IMR-90 (cell line): Measurements from ENCODE around the gene NHLH2. TPM values are rescaled to one million over a fixed set of nuclear protein-coding genes. Genes with fewer than 3 reads are reported as not detected.

Source experiments
- ATAC-seq: fragments of 200-7000 bp; cut with Tn5 transposase; 2 replicates; pipeline ENCODE4 v1.9.1; 2020; ENCODE audit warnings: low read depth, mild to moderate bottlenecking, moderate library complexity
- BruUV-seq: library from RNA; stranded (reverse); fragments of 400-500 nt; replicated peaks from 2 replicates; lab custom pipeline; 2021; lab: Mats Ljungman, UMichigan
- CTCF ChIA-PET: fragments of 300-600 bp; formaldehyde crosslinking; extraction: SDS; loops from one replicate; lab custom pipeline; 2021; ENCODE audit warnings: antibody characterized with exemption; lab: Yijun Ruan, JAX
- POLR2A ChIA-PET: fragments of 300-600 bp; sonication (Branson Sonifier 250); formaldehyde crosslinking; loops from one replicate; lab custom pipeline; 2022; ENCODE audit warnings: antibody characterized with exemption; ENCODE audit not compliant: unreplicated experiment; lab: Charles Lee
- DNase-seq: peaks from one replicate; pipeline ENCODE4 v3.0.0; 2013
- H2AFZ ChIP-seq: replicated peaks from 2 replicates; pipeline ENCODE3; 2013; ENCODE audit warnings: low read length, mild to moderate bottlenecking; ENCODE audit not compliant: poor library complexity
- H2AK5ac ChIP-seq: 2 replicates; pipeline ENCODE4 v1.6.1; 2013; ENCODE audit warnings: low read depth, low read length, inconsistent platforms
- H2AK9ac ChIP-seq: replicated peaks from 2 replicates; pipeline ENCODE3; 2013; ENCODE audit warnings: mild to moderate bottlenecking, low read depth, low read length, moderate library complexity; ENCODE audit not compliant: poor library complexity
- H2BK120ac ChIP-seq: 2 replicates; pipeline ENCODE4 v1.6.1; 2013; ENCODE audit warnings: low read depth, low read length, inconsistent platforms
- H2BK15ac ChIP-seq: 3 replicates; pipeline ENCODE4 v1.6.1; 2013; ENCODE audit warnings: low read depth, low read length, inconsistent platforms
- H2BK20ac ChIP-seq: 2 replicates; pipeline ENCODE4 v1.6.1; 2013; ENCODE audit warnings: low read depth, mild to moderate bottlenecking, inconsistent platforms, low read length, moderate library complexity
- H2BK5ac ChIP-seq: 2 replicates; pipeline ENCODE4 v1.6.1; 2013; ENCODE audit warnings: mild to moderate bottlenecking, low read depth, low read length, inconsistent platforms; ENCODE audit not compliant: poor library complexity, severe bottlenecking
- H3K14ac ChIP-seq: replicated peaks from 2 replicates; pipeline ENCODE4 v1.6.1; 2013; ENCODE audit warnings: low read depth, low read length, inconsistent platforms
- H3K18ac ChIP-seq: 2 replicates; pipeline ENCODE4 v1.6.1; 2013; ENCODE audit warnings: low read depth, low read length, control low read depth
- H3K23ac ChIP-seq: 2 replicates; pipeline ENCODE4 v1.6.1; 2013; ENCODE audit warnings: low read depth, low read length, inconsistent platforms
- H3K27ac ChIP-seq: 2 replicates; pipeline ENCODE4 v1.5.1; 2013; ENCODE audit warnings: mild to moderate bottlenecking, control low read depth, low read length; ENCODE audit not compliant: insufficient read depth
- H3K27me3 ChIP-seq: 2 replicates; pipeline ENCODE4 v1.6.1; 2013; ENCODE audit warnings: low read length; ENCODE audit not compliant: control insufficient read depth, insufficient read depth
- H3K36me3 ChIP-seq: 2 replicates; pipeline ENCODE4 v1.6.1; 2013; ENCODE audit warnings: low read length, mixed read lengths; ENCODE audit not compliant: control insufficient read depth, insufficient read depth
- H3K4ac ChIP-seq: 2 replicates; pipeline ENCODE4 v1.6.1; 2013; ENCODE audit warnings: low read depth, low read length, inconsistent platforms
- H3K4me1 ChIP-seq: 2 replicates; pipeline ENCODE4 v1.6.1; 2013; ENCODE audit warnings: low read length, mixed read lengths; ENCODE audit not compliant: control insufficient read depth, insufficient read depth
- H3K4me2 ChIP-seq: 2 replicates; pipeline ENCODE4 v1.6.1; 2013; ENCODE audit warnings: low read depth, mild to moderate bottlenecking, control low read depth, low read length, moderate library complexity
- H3K4me3 ChIP-seq: 2 replicates; pipeline ENCODE4 v1.5.1; 2013; ENCODE audit warnings: low read depth, mild to moderate bottlenecking, control low read depth, low read length, moderate library complexity; ENCODE audit not compliant: insufficient read depth
- H3K56ac ChIP-seq: 2 replicates; pipeline ENCODE4 v1.6.1; 2013; ENCODE audit warnings: low read length, inconsistent platforms; ENCODE audit not compliant: insufficient read depth; ENCODE audit errors: extremely low read depth
- H3K79me1 ChIP-seq, 2 experiments: 2 replicates each; pipeline ENCODE4 v1.6.1; 2013; ENCODE audit warnings: low read length in 2 of 2, inconsistent platforms in 1 of 2, low read depth in 1 of 2
- H3K9ac ChIP-seq: 2 replicates; pipeline ENCODE4 v1.6.1; 2013; ENCODE audit warnings: low read depth, low read length, control low read depth
- H3K9me1 ChIP-seq: 2 replicates; pipeline ENCODE4 v1.6.1; 2013; ENCODE audit warnings: low read length, inconsistent platforms; ENCODE audit not compliant: insufficient read depth
- H3K9me3 ChIP-seq: 2 replicates; pipeline ENCODE4 v1.6.1; 2013; ENCODE audit warnings: low read length; ENCODE audit not compliant: control insufficient read depth, insufficient read depth
- H4K20me1 ChIP-seq: 2 replicates; pipeline ENCODE4 v1.6.1; 2013; ENCODE audit warnings: low read length, inconsistent platforms; ENCODE audit not compliant: insufficient read depth
- H4K5ac ChIP-seq: 2 replicates; pipeline ENCODE4 v1.6.1; 2013; ENCODE audit warnings: mild to moderate bottlenecking, low read depth, low read length, control low read depth
- H4K8ac ChIP-seq, 2 experiments: 2 replicates each; pipeline ENCODE4 v1.6.1; 2013; ENCODE audit warnings: low read depth in 2 of 2, low read length in 2 of 2, control low read depth in 1 of 2, inconsistent platforms in 1 of 2
- H4K91ac ChIP-seq: 2 replicates; pipeline ENCODE4 v1.6.1; 2013; ENCODE audit warnings: low read depth, low read length, inconsistent platforms; ENCODE audit not compliant: insufficient read depth
- CEBPB ChIP-seq: IDR thresholded peaks from 2 replicates; pipeline ENCODE4 v1.6.1; 2012; ENCODE audit warnings: low read depth, low read length, improper control_type of control experiment
- CHD1 ChIP-seq: IDR thresholded peaks from 2 replicates; pipeline ENCODE4 v1.6.1; 2012; ENCODE audit warnings: low read depth, low read length, improper control_type of control experiment
- CTCF ChIP-seq: conservative IDR thresholded peaks from 2 replicates; pipeline ENCODE4 v1.5.1; 2012; ENCODE audit warnings: mild to moderate bottlenecking, low read depth, low read length, improper control_type of control experiment
- FOS ChIP-seq: fragments of 150-350 bp; IDR thresholded peaks from 2 replicates; pipeline ENCODE4 v1.6.1; 2016; ENCODE audit warnings: low read depth, low read length
- MAFK ChIP-seq: IDR thresholded peaks from 2 replicates; pipeline ENCODE4 v1.6.1; 2012; ENCODE audit warnings: low read depth, low read length, improper control_type of control experiment
- MXI1 ChIP-seq: IDR thresholded peaks from 2 replicates; pipeline ENCODE4 v1.6.1; 2012; ENCODE audit warnings: low read depth, mild to moderate bottlenecking, low read length, moderate library complexity, borderline replicate concordance
- RAD21 ChIP-seq: IDR thresholded peaks from 2 replicates; pipeline ENCODE4 v1.6.1; 2012; ENCODE audit warnings: low read length, improper control_type of control experiment
- RCOR1 ChIP-seq: IDR thresholded peaks from 2 replicates; pipeline ENCODE4 v1.6.1; 2012; ENCODE audit warnings: mild to moderate bottlenecking, low read length, improper control_type of control experiment; ENCODE audit not compliant: insufficient replicate concordance
- RFX5 ChIP-seq: IDR thresholded peaks from 2 replicates; pipeline ENCODE4 v1.8.0; 2012; ENCODE audit warnings: low read depth, mild to moderate bottlenecking, low read length, moderate library complexity
- SMC3 ChIP-seq: fragments of 150-350 bp; IDR thresholded peaks from 2 replicates; pipeline ENCODE4 v1.6.1; 2016; ENCODE audit warnings: low read depth, mild to moderate bottlenecking, antibody characterized with exemption, low read length, moderate library complexity
- WGBS, 2 experiments: methylation state at CpG; one replicate each; pipeline versions ENCODE4 v1.1.5 to v1.1.7; 2013; ENCODE audit warnings: missing lambda C conversion rate in 2 of 2; ENCODE audit not compliant: insufficient read length in 1 of 2; ENCODE audit errors: extremely low coverage in 2 of 2; 5-methylcytosine and 5-hydroxymethylcytosine counted together
- dilution Hi-C: fragments of 300-500 bp; cut with HindIII; formaldehyde crosslinking; loops from one replicate; pipeline ENCODE4 v1.14.3; 2018; ENCODE audit warnings: low sequenced_read_pairs; ENCODE audit not compliant: unreplicated experiment
- in situ Hi-C: fragments of 300-500 bp; cut with MboI; formaldehyde crosslinking; loops from 3 replicates; pipeline ENCODE4 v1.14.3; 2019; ENCODE audit warnings: low sequenced_read_pairs, inconsistent platforms, mixed read lengths
- intact Hi-C: fragments of 100-400 bp; cut with micrococcal nuclease; formaldehyde crosslinking; loops from 2 replicates; pipeline ENCODE4 v1.10.0; 2022
- polyA plus RNA-seq, 3 experiments: library from polyadenylated mRNA; depleted of rRNA; stranded (reverse); fragments of >200 nt; gene quantifications; 2 replicates each; pipeline ENCODE4 v1.2.3, GENCODE V29; 2012; ENCODE audit warnings: low replicate concordance in 1 of 3
- total RNA-seq: library from RNA; depleted of rRNA; stranded (reverse); fragments of >200 nt; gene quantifications from 2 replicates; pipeline ENCODE4 v1.2.3, GENCODE V29; 2012
- TF ChIP-seq, protein P1 (sequence below): fragments of 150-350 bp; IDR thresholded peaks from 2 replicates; pipeline ENCODE4 v1.6.1; 2017; ENCODE audit warnings: mild to moderate bottlenecking, antibody characterized with exemption, low read length, low read depth

NHLH2 gene
- total and polyA plus RNA-seq, 2 of the 4 experiments (the other 2 are of a cell fraction) = not detected

GRCh38 chr1:115882913-115883902, 42.3 kb upstream of the NHLH2 start:
- Histone ChIP-seq H4K8ac (no peak overlapping the region), H3K18ac (no peak overlapping the region), H4K5ac (no peak overlapping the region), H2BK15ac (no peak overlapping the region), H3K27ac (no peak overlapping the region), H3K4ac (no peak overlapping the region), H3K56ac (no peak overlapping the region), H4K91ac (no peak overlapping the region), H2BK20ac (no peak overlapping the region), H4K20me1 (no peaks in the 10 kb centered on the region), H2AK9ac (no peak overlapping the region), H3K23ac (no peak overlapping the region), H3K9me1 (no peaks in the 10 kb centered on the region), H3K9ac (no peak overlapping the region), H3K14ac (no peak overlapping the region), H3K4me1 (no peaks in the 10 kb centered on the region), H3K27me3 (peaks cover 6% of the 10 kb centered on the region; the same call in 1 of the 2 replicates), H3K9me3 (no peaks in the 10 kb centered on the region), H3K4me2 (no peak overlapping the region), H3K36me3 (no peaks in the 10 kb centered on the region), H2AK5ac (no peak overlapping the region), H3K79me1 (no peaks in the 10 kb centered on the region), H2AFZ (no peak overlapping the region), H2BK5ac (no peak overlapping the region), H2BK120ac (no peak overlapping the region), H3K4me3 (no peak overlapping the region)
- ChIA-PET CTCF (interaction anchor here (0.6 kb wide), 1 partner anchor 1231 kb away, joined by 6 read pairs; no protein-coding TSS in a partner anchor), POLR2A (no interaction called here)
- ATAC-seq = no peak
- DNase-seq = no peak
- BruUV-seq = no TSS peak
- WGBS, 2 experiments = no CpG with 5 or more reads among the region's 8 CpGs
- TF ChIP-seq CHD1 = no peak
- TF ChIP-seq FOS = no peak
- TF ChIP-seq SMC3 = no peak
- TF ChIP-seq, protein P1, sequence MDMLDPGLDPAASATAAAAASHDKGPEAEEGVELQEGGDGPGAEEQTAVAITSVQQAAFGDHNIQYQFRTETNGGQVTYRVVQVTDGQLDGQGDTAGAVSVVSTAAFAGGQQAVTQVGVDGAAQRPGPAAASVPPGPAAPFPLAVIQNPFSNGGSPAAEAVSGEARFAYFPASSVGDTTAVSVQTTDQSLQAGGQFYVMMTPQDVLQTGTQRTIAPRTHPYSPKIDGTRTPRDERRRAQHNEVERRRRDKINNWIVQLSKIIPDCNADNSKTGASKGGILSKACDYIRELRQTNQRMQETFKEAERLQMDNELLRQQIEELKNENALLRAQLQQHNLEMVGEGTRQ = no peak
- no peak for TF ChIP-seq CTCF
- TF ChIP-seq CEBPB = no peak
- TF ChIP-seq RCOR1 = no peak
- no peak for TF ChIP-seq MAFK
- no peak for TF ChIP-seq RAD21
- no peak for TF ChIP-seq MXI1
- no peak for TF ChIP-seq RFX5
- in situ Hi-C loops (no loop called here), intact Hi-C loops (no loop called here), dilution Hi-C loops (no loop called here)
